Measurements from ENCODE around the gene SLC17A7. TPM values are rescaled to one million over a fixed set of nuclear protein-coding genes. Genes with fewer than 3 reads are reported as not detected.

SLC17A7 gene
- total and polyA plus RNA-seq, 2 of the 13 experiments (the other 11 are each of a cell fraction or from before 2014, with no cell fraction given), result 0.32 TPM; not detected in 1

GRCh38 chr19:49487277-49488045 lies 46.1 kb upstream of the SLC17A7 start, which contains the start of gene RPL13A (continued):
- TF ChIP-seq ZNF574 (CRISPR knock-in tag; IDR thresholded peaks at IDR 0.05) (peak; percentile 88), CHD2 (IDR thresholded peaks at IDR 0.05; ENCODE audit: low read depth, low read length) (no peak), ZNF883 (CRISPR knock-in tag; IDR thresholded peaks at IDR 0.05; ENCODE audit: not compliant biosample characterization) (peak; percentile 74), MAFF (IDR thresholded peaks at IDR 0.05; ENCODE audit: low read depth, low read length) (no peak), ZNF780A (CRISPR knock-in tag; IDR thresholded peaks at IDR 0.05) (no peak), AGO2 (optimal IDR thresholded peaks at IDR 0.05; ENCODE audit: low read depth, low read length) (peak; percentile 93), CENPT (CRISPR knock-in tag; IDR thresholded peaks at IDR 0.05; ENCODE audit: low read depth) (0 out of 2 replicates have a peak, but pooled peaks have one; percentile 17), E2F5 (CRISPR knock-in tag; conservative IDR thresholded peaks at IDR 0.05) (peak; percentile 58; the same call in 1 of the 2 replicates), ZNF773 (CRISPR knock-in tag; IDR thresholded peaks at IDR 0.05; ENCODE audit: borderline replicate concordance) (0 out of 2 replicates have a peak, but pooled peaks have one; percentile 55), PHF20 (CRISPR knock-in tag; IDR thresholded peaks at IDR 0.05) (peak; percentile 83), SRSF9 (IDR thresholded peaks at IDR 0.05; ENCODE audit: borderline replicate concordance, insufficient read depth, low read depth, low read length, poor library complexity, severe bottlenecking) (no peak), ELF3 (CRISPR knock-in tag; IDR thresholded peaks at IDR 0.05) (peak; percentile 70; the same call in 1 of the 2 replicates), ZBTB26 (CRISPR knock-in tag; IDR thresholded peaks at IDR 0.05; ENCODE audit: borderline replicate concordance) (0 out of 2 replicates have a peak, but pooled peaks have one; percentile 51), GATAD1 (CRISPR knock-in tag; IDR thresholded peaks at IDR 0.05) (peak; percentile 84), SPEN (CRISPR knock-in tag; IDR thresholded peaks at IDR 0.05; ENCODE audit: low read depth) (peak; percentile 96), ZNF576 (CRISPR knock-in tag; IDR thresholded peaks at IDR 0.05) (no peak), XRCC5 (optimal IDR thresholded peaks at IDR 0.05; ENCODE audit: low read length) (peak; percentile 11), YEATS2 (CRISPR knock-in tag; IDR thresholded peaks at IDR 0.05; ENCODE audit: borderline replicate concordance) (peak; percentile 100), ZNF841 (CRISPR knock-in tag; IDR thresholded peaks at IDR 0.05; ENCODE audit: borderline replicate concordance) (no peak), PITX1 (CRISPR knock-in tag; IDR thresholded peaks at IDR 0.05) (peak; percentile 66), ZNF512B (CRISPR knock-in tag; IDR thresholded peaks at IDR 0.05; ENCODE audit: borderline replicate concordance) (no peak)
